GM19099 (cell line): Measurements from ENCODE around the gene AICDA.

Source experiments
- POLR2A ChIP-seq: IDR thresholded peaks from 3 replicates; pipeline ENCODE4 v1.6.1; 2011; ENCODE audit warnings: low read depth; ENCODE audit not compliant: insufficient read length; ENCODE audit errors: extremely low read depth

Gene AICDA

DNA sequence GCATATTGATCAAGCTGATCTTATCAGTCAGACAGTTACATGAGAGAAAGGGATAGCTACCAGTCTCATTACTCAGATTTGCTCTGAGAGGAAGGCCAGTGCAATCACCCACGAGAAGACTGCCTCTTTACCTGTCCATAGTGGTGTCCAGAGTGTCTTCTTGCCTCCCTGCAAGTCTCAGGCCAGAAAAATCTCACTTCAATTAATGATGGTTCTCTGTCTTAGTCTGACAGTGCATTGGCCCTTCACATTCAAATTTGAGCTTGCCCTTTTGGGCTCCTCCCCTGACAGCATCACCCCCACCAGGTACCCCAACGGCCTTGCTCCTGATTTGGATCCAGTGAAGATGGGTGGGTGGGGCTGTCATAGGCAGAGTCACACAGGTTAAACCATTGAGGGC, at the start of gene AICDA:
Gene AICDA, minus strand, starts transcription at position 231 of the 400 bp plus-strand sequence. Its CDS starts 92 bp downstream, at position 139.
- TF ChIP-seq POLR2A, result peak; percentile 53

DNA sequence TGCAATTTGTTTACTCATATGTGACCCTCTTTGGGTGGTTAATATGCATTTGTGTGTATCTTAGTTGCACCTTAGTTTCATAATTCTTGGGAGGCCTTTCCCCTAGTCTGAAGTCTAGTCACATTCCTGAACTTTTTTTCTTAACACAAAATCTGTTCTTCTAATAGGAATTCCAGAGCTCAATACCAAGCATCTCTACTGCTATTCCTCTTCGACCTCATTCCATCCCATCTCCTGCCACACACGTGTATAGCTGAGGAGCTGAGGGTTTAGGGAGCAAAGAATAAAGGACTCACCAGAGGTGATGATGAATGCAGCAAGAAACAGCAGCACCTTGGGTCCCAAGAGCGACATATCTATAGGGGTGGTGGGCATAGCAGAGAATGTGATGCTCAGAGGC, 49.1 kb upstream of the AICDA start:
- no peak for TF ChIP-seq POLR2A

DNA sequence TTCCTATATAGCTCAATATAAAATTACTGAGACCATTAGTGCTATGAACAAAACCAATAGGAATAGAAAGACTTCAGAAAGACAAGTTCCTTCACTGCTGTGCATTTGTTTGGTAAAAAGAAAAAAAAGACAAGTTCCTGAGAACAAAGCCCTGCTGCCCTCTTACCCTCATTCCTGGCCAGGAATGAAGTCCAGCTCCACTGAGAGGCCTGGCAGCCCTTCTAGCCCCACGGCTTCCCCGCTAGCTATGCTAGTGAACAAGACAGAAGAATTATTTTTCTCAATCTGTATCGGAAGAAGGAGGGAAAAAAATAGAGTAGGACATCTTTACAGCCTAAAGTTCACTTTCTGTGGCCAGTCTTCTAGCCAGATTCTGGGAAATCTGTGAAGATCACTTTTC, 48.4 kb upstream of the AICDA start:
- TF ChIP-seq POLR2A, result no peak

DNA sequence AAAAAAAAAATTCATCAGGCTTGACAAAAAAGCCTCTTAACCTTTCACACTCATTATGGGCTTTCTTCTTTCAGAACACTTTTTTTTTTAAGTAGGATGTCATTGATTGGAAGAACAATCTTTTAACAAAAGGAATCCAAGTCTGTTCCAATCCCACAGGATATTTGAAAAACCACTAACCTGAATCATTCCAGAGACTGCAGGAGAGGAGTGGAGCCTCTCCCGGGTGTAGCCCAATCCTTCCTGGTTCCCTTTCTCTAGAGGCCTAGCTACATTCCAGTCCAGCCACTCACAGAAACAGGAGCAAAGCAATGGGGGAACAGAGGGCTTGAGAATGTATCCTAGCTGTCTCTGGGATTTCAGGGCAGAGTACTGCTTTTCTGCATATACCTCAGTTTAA, 45.7 kb upstream of the AICDA start:
- no peak for TF ChIP-seq POLR2A

DNA sequence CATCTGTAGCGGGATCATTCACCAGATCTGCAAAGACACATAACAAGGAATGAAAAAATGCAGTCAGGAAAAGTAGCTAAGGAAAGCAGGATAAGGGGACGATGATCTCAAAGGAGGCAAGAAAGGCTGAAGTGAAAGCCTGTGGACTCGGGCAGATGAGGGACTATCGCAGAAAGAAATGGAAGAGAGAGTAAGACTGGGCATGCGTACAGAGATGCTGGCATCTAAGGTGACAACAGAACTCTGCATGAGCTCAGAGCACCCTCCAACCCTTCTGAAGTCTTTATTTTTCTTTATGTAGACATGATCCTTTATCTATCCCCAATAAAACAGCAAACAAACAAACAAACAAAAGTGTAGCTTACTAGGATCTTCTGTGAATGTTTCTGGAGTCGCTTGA, 42.8 kb upstream of the AICDA start:
- TF ChIP-seq POLR2A, result no peak

DNA sequence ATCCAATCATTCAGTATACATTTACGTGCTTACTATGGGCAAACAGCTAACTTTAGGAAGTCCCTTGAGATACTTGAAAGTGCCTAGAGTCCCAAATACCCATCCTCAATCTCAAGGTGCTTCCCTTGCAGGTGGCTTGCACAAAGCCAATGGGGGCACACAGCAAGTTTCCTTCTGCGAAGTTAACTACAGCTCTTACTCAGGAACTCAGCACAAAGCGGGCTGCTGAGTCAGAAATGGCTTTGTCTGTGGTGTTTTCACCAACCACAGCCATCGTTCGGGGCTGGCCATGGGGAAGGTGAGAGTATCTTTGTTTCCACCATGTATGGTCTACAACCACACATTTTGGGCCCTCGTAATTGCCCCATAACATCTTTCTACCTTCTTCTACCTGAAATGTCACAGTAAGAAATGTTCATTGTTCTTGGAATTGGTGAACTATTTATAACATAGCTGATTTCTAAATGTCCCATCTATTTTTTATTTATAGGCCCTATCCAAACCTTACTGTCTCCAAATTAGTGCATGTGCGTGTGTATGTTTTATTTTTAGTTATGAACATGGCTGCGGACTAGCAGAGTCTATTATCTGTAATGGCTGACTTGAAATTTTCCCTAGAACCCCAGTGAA, 36.0 kb upstream of the AICDA start:
- TF ChIP-seq POLR2A, result no peak

DNA sequence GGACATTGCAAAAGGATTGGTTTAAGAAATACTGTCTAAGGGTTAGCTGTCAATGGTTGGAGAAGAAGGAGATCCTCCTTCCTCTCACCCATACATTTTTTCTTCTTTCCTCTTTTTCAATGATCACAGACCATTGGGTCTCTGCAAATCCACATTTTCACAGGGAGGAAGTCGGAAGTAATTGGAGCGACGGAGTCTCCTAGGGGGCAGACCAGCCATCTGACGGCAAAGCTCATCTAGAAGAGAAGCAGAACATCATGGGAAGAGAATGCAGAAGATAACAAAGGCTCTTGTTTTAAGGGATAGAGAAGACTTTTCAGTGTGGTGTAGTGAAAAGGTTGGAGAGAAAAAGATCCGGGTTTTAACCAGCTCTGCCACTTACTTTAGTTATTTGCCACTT, 35.3 kb upstream of the AICDA start:
- TF ChIP-seq POLR2A, result no peak

DNA sequence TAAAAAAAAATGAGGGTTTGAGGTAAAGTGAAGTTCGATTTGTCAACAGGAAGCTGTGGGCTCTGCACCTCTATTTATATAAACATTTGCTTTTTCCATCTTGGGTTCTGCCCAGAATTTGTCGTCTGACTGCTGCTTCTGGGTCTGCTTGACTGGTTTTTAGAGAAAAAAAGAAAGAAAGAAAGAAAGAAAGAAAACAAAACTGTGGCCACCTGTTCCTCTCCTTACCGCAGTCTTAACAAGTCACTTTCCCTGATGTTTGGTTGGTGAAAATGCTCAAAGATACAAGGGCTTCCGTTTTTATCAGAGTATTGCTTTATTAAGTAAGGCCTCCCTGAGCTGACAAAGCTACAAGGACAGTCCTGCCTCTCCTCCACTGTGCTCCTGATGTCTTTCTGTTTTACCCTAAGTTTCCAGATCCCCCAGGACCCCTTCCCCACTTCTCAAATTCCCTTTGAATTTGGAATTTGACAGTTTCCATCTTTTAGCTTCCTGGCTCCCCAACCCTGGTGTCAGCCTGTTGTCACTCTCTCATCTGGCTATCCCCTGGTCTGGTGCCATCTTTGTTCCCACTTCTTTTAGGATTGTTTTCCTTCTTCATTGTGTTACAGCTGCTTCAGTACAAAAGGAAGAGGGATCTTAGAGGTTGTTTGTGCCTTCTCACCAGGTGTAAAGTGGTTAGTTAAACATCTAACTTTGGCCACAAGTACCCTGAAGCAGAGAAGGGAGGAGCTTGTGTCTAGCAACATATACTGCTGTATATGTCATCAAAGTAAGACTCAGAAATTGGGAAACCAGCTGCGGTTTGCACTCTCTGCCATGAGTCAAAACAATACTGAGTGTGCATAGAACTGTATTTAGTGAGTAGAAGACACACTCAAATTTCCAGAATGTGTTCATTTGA, 31.9 kb upstream of the AICDA start:
- TF ChIP-seq POLR2A, result peak; percentile 27

DNA sequence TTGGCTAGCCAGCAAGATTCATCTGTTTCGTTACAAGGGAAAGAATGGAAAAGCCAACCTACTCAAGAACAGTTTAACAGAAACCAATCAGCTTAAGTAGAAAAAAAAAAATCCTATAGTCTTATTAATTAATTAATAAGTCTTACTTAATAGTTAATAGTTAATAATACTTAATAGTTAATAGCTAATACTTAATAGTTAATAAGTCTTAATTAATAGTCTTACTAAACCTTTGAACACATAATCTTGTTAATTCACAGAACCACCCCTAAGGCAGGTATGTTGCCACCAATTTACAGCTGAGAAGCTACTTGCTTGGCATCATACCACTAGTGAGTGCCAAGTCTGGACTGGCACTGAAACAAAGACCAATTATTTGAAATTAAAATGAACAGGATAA, 30.1 kb upstream of the AICDA start:
- no peak for TF ChIP-seq POLR2A

DNA sequence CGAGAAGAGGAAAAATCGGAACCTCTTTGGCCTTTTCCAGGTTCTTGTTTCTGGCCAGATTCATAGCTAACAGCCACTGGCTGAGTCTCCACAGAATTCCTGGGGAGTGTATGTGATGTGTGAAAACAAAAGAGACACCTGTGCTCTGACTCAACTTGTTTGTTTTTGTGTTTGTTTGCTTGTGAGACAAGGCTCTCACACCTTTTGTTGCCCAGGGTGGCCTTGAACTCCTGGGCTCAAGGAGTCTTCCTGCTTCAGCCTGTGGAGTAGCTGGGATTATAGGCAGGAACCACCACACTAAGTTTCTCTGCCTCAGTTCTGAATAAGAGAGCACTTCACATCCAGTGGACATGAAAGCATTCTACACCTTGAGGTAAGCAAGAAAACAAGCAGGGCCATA, 27.3 kb upstream of the AICDA start:
- no peak for TF ChIP-seq POLR2A

DNA sequence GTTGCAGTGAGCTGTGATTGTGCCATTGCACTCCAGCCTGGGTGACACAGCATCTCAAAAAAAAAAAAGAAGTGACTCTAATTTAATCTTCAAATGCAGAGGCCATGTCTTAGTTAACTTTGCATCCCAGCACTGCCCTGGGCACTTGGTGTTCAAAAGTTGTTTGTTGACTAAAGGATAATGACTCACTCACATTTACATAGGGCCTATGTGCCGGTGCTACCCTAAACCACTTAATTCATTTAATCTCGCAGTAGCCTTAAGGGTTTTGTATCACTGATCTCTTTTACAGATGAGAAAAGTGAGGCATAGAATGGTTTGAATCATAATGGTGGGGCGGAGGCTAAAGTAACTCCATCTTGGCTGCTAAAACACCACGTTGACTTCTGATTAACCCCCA, 26.3 kb upstream of the AICDA start:
- no peak for TF ChIP-seq POLR2A

DNA sequence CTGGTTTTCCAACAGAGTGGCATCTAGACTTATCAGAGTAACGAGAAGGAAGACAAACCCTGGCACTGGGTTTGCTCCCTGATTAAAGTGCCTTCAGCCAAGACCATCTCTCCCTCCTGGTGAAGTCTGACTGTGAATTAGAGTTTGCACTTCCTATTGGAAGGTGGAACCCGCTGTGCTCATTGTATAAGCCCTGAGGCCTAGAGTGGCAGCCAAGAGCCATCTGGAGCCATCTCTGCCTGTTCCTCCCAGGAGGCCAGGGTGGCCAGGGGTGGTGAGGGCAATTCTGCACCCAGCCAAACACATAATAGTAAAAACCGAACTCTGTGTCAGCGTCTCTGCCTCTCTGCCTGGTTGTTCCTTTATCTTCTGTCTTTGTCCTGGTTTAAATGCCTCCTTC, 25.0 kb upstream of the AICDA start:
- no peak for TF ChIP-seq POLR2A

DNA sequence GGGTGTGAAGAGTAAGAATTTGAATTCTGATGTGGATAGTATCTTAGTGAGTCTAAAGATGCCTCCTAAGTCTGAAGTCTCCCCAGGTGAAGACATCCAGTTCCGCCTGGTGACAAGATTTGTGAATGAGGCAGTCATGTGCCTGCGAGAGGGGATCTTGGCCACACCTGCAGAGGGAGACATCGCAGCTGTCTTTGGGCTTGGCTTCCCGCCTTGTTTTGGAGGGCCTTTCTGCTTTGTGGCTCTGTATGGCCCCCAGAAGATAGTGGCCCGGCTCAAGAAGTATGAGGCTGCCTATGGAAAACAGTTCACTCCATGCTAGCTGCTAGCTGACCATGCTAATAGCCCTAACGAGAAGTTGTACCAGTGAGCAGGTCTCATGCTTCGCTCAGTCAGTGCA, 24.6 kb upstream of the AICDA start:
- no peak for TF ChIP-seq POLR2A

DNA sequence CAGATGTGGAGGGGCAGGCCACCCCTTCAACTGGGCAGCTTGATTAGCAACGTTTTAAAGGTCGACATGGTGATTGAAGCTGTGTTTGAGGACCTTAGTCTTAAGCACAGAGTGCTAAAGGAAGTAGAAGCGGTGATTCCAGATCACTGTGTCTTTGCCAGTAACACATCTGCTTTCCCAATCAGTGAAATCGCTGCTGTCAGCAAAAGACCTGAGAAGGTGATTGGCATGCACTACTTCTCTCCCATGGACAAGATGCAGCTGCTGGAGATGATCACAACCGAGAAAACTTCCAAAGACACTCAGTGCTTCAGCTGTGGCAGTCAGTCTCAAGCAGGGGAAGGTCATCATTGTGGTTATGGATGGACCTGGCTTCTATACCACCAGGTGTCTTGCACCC, 23.9 kb upstream of the AICDA start:
- TF ChIP-seq POLR2A, result no peak

DNA sequence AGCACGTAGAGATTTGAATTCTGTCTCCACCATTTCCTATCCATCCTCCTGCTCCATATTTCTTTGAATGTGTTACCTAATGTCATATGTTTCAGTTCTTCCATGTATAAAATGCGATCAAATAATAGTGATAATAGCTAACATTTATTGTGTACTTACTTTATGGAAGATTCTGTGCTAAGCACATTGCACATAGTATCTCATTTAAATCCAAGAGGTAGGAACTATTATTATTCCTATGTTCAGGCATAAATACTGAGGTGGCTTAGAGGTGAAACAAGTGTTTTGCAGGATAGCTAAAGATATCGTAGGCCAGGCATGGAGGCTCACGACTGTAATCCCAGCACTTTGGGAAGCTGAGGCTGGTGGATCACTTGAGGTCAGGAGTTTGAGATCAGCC, 17.5 kb upstream of the AICDA start:
- no peak for TF ChIP-seq POLR2A

DNA sequence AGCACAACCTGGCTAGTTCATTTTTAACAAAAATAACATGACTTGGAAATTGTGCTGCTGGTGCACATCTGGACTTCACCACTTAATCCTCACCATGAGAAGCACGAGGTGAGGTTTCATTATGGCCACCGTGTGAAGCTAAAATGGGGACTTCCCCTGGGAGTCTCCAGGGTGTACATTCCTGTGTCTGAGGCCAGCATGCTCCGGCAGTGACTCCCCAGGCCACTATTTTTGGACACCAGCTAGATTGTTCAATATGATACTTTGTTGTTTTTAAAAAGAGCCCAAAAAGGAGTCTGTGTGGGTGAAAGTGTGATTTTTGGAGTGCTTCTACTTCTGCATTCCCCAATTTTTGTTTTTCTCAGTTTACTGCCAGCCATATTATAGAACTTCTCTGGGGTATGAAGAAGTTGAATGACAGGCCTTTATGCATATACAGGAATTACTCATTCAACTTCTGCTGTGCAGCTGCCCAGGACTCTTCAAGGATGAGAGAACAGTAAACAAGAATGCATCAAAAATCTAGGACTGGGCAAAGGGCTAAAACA, 16.9 kb upstream of the AICDA start:
- no peak for TF ChIP-seq POLR2A
